HG03045 (cell line): ENCODE measurements around the gene ZYG11A.
"Not testable (repeated sequence)": the region's sequence is repeated elsewhere in the genome, so short reads cannot be mapped to it uniquely, and the experiment has no call there.

Experiments
- ATAC-seq: cut with Tn5 transposase; IDR thresholded peaks from one replicate; pipeline ENCODE4 v1.9.1; 2021; ENCODE audit warnings: mild to moderate bottlenecking, moderate library complexity; ENCODE audit not compliant: unreplicated experiment

Gene ZYG11A

DNA sequence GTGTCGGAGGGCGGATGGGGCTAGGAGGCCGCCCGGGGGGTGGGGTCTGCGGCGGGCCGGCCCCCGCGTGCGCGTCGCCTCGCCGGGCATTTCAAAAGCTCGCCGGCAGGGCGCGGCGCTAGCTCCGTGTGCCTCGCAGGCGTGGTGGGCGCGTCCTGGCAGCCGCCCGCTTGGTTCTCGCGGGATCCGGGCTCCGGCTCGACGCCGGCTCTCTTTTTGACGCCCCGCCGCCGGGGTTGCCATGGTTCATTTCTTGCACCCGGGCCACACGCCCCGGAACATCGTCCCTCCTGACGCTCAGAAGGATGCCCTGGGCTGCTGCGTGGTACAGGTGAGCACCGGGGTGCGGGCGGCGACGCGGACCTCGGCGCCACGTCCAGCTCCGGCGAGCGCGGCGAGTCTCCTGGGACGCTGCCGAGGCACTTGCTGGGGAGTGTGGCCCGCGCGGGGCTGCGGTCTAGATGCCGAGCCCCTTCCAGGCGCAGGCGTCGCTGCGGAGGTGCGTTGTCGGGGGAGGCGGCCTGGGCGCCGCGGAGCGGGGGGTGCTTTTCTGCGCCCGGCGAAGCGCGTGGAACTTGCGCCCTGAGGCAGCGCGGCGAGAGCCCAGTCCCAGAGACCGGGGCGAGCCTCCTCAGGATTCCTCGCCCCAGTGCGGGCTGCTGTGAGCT is at the start of gene ZYG11A:
ZYG11A (plus strand) TSS at position 118 of the 668 bp plus-strand sequence; CDS start at position 242, 124 bp downstream.
- ATAC-seq: peak; percentile 90

DNA sequence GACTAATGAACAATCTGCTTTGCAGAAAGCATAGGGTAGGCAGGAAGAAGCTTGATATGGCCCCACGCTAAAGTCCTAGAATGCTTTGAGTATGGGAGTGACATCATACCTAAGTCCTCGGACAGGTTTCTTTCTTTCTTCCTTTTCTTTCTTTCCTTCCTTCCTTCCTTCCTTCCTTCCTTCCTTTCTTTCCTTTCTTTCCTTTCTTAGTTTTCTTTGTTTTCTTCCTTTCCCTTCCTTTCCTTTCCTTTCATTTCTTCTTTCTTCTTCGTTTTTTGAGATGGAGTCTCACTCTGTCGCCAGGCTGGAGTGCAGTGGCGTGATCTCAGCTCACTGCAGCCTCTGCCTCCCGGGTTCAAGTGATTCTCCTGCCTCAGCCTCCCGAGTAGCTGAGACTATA is 48.8 kb upstream of the ZYG11A start:
- ATAC-seq: not testable (repeated sequence)

DNA sequence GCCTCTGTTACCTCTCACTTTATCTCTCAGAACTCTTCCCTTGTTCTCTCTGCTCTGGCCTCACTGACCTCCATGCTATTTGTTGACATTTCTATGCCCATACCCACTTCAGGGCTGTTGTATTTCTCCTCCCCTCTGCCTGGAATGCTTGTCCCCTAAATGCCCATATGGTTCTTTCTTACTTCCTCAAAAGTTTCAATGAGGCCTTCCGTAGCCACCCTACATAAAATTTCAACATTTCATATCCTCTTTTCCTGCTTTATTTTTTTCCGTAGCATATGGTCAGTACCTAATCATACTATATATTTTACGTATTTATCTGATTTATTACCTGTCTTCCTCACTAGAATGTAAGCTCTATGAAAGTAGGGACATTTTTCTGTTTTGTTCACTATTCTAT is 47.1 kb upstream of the ZYG11A start:
- no peak for ATAC-seq

DNA sequence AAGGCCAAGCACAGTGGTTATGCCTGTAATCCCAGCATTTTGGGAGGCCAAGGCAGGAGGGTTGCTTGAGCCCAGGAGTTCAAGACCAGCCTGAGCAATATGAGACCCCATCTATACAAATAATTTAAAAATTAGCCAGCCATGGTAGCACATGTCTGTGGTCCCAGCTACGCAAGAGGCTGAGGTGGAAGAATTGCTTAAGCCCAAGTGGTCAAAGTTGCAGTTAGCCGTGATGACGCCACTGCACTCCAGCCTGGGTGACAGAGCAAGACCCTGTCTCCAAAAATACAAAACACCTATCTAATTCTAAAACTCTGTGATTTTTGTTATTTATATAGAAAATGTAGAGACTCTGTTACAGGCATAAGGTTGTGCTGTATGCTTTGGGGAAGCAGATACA is 44.2 kb upstream of the ZYG11A start:
- no peak for ATAC-seq

DNA sequence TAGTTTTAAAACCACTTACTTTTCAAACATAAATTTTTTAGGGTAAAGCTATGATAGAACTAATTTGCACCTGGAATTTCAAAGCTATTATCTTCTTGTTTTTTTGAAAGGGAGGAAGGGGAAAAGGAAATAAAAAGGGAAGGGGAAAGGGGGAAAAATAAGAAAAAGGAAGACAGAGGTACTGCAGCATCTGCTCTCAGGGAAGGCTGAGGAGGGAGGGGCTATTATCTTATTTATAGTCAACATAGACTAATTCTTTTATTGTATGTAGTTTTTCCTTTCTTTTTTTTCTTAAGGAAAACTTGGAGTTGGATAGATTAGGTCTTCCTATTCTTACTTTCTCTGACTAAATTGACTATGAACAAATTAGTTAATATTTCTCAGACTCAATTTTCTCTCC is 41.5 kb upstream of the ZYG11A start:
- no peak for ATAC-seq

GRCh38 chr1:52804083-52804482 is 38.5 kb upstream of the ZYG11A start:
- ATAC-seq: not testable (repeated sequence)

GRCh38 chr1:52814465-52814864 is 28.1 kb upstream of the ZYG11A start:
- ATAC-seq: no peak

DNA sequence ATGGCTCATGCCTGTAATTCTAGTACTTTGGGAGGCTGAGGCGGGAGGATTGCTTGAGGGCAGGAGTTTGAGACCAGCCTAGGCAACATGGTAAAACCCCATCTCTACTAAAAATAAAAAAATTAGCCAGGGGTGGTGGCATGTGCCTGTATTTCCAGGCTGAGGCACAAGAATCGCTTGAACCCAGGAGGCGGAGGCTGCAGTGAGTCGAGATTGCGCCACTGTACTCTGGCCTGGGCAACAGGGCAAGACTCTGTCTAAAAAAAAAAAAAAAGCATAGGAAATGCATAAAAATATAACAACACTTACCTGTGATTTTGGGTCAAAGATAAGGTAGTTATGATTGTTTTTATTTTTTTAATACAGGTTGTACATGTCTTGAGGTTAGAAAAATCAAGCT is 21.7 kb upstream of the ZYG11A start:
- not testable (repeated sequence) for ATAC-seq

DNA sequence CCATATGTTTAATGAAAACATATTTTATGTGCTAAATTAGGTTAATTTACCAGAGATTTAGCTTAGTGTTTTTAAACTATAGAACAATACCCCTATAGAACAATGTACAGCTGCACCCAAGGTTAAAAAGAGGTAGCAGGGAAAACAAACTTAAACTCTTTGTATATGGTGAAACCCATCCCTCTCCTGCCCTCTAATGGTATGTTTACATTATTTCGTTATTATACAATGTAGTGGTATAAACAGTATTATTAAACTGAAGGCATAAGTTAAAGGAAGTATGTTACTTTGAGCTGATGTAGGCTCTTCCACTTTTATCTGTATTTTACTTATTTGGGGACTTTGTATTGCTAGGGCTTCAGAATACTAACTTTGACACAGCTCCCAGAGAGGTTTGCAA is 16.7 kb upstream of the ZYG11A start:
- ATAC-seq: no peak

DNA sequence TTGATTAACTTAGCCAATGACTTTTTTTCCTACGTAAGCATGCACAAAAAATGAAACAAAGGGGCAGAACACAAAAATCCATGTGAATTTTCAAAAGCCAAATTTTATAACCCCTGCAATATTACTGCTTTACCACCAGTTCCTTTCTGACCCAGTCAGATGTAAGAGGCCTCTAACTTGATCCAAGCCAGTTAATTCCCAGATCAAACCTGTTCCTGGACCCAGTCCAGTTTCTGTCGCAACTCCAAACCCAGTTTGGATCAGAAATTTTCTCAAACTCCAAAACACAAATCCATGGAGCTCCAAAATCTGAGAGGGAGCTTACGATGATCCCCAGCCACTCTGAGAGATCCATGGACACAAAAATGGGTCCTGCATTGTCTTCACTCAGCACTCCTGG is 7.8 kb upstream of the ZYG11A start:
- ATAC-seq: no peak

GRCh38 chr1:52836035-52836434 is 6.5 kb upstream of the ZYG11A start:
- no peak for ATAC-seq

- not testable (repeated sequence) for ATAC-seq
These were observed 3.4 kb upstream of the ZYG11A start for GRCh38 chr1:52839175-52839574.

- ATAC-seq: not testable (repeated sequence)
These were observed 2.6 kb downstream of the ZYG11A start for GRCh38 chr1:52845119-52845518.

DNA sequence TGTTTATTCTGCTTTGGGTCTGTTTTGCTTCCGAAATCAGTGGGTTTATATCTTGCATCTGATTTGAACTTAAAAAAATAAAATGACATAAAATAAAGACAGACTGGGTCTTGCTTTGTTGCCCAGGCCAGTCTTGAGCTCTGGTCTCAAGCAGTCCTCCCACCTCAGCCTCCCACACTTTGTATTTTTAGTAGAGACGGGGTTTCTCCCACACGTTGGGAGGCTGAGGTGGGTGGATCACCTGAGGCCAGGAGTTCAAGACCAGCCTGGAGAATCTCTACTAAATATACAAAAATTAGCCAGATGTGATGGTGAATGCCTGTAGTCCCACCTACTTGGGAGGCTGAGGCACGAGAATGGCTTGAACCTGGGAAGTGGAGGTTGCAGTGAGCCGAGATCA is 5.9 kb downstream of the ZYG11A start:
- ATAC-seq: no peak

- ATAC-seq: no peak
These were observed 8.4 kb downstream of the ZYG11A start for GRCh38 chr1:52850951-52851350.

DNA sequence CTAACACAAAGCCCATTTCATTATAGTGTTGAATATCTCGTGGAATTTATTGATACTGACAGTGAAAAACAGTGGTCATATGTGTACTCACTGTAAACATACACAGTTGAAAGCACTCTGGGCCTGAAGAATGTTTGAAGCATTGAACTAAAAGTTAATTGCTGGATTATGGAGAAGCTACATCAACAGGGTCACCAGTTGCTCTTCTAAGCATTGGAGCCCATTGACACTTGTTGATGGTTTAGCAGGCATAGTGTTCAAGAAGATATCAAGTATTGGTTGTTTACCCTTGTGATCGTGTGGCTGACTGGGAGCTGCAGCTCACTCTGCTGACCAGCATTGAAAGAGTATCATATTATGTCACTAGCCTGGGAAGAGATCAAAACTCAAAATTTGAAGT is 10.3 kb downstream of the ZYG11A start:
- no peak for ATAC-seq

DNA sequence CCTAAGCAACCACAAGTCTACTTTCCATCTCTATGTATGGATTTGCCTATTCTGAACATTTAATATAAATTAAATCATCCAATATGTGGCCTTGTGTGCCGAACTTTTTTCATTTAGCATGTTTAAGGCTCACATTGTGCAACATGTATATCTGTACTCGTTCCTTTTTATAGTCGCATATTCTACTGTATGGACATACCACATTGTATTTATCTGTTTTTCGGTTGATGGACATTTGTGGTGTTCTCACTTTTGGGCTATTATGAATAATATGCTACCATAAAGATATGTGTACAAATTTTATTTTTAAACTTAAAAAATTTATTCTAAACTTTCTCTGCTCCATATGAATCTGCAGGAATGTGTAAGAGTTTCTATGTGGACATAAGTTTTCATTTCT is 13.0 kb downstream of the ZYG11A start:
- ATAC-seq: no peak

DNA sequence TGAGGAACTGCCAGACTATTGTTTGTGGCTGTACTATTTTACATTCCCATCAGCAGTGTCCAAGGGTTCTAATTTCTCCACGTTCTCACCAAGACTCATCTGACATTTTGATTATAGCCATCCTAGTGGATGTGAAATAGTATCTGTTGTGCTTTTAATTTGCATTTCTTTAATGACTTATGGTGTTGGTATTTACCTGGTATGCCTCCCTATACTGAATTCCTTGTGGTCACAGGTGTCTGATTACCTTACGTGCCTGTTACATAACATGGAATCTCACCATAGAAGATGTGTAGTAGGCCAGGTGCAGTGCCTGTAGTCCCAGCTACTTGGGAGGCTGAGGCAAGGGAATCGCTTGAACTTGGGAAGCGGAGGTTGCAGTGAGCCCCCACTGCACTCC is 13.5 kb downstream of the ZYG11A start:
- ATAC-seq: no peak

- no peak for ATAC-seq
These were observed 14.9 kb downstream of the ZYG11A start for GRCh38 chr1:52857443-52857842.

DNA sequence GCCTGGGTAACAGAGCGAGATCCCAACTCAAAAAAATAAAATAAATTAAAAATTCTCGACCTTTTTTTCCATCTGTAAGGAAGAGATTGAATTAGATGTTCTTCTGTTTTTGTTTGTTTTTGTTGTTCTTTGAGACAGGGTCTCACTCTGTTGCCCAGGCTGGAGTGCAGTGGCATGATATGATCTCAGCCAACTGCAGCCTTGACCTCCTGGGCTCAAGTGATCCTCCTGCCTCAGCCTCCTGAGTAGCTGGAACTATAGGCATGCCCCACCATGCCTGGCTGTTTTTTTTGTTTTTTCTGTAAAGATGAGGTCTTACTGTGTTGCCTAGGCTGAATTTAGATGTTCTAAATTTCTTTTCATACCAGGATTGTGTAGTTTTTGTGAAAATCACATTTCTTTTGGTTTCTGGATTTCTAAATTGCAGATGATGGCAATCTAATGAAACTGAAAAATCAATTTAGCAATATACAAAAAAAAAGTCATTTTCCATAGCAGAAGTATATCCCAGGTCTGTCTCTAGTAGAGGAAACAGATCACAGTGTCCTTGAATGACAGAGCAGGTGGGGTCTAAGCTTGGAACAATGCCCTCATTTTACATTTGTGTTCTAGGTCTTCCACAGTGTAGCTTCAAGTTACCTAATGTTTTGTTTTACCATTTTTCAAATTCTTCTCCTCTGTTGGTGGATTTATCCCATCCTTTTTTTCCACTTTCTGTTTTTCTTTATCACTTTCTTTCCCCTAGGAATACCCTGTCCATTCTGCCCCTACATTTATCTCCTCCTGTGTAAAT is 20.3 kb downstream of the ZYG11A start:
- no peak for ATAC-seq

DNA sequence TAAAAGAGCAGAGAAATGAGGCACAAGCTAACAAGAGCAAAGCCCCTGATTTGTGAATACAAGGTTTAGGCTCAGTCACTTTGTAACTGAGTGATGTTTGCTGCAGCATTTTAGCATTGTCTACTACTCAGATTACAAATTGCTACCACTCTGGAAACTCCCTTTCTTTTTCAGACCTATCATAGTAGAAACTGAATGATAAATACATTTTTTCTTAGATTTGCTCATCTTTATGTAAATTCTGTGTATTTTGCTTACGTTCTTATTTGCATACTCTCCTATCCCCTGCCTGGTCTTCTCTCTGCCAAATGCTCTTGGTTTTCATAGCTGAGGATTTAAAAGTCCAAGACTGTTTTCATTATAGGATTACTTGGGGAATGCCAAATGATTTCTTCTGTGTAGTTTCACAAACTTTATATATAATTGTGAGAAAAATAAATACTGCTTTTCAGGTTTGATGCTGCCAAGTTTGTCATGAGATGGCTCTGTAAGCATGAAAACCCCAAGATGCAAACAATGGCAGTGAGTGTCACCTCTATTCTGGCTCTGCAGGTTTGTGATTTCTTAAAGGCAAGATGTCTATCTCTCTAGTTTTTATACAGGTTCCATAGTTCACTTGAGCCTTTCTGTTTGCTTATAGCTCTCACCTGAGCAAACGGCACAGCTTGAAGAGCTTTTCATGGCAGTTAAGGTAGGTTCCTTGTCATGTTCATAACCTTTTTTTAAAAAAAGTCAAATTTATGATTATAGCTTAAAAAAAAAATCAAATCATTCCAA is 24.7 kb downstream of the ZYG11A start:
- peak; percentile 91 for ATAC-seq

- not testable (repeated sequence) for ATAC-seq
These were observed 27.2 kb downstream of the ZYG11A start for GRCh38 chr1:52869727-52870126.
